Astrocyte (in vitro differentiated cells and primary cell): ENCODE data around the gene STK39. TPM values are rescaled to one million over a fixed set of nuclear protein-coding genes. Genes with fewer than 3 reads are reported as not detected.

ENCODE experiments used
- DNase-seq: peaks from one replicate; pipeline ENCODE4 v3.0.0-alpha.2; 2010; ENCODE audit warnings: low read depth
- FAIRE-seq: peaks from 2 replicates; lab custom pipeline; 2011; peaks lifted over from hg19 to GRCh38; lab: Jason Lieb, UNC
- H2AFZ ChIP-seq: 2 replicates; pipeline ENCODE4 v1.6.0; 2012; ENCODE audit warnings: low read depth, low read length, inconsistent platforms
- H3K27ac ChIP-seq: 2 replicates; pipeline ENCODE4 v1.5.1; 2011; ENCODE audit warnings: low read depth, low read length, inconsistent platforms
- H3K27me3 ChIP-seq: 2 replicates; pipeline ENCODE4 v1.6.0; 2011; ENCODE audit warnings: low read length, inconsistent platforms; ENCODE audit not compliant: insufficient read depth
- H3K36me3 ChIP-seq: 2 replicates; pipeline ENCODE4 v1.5.1; 2011; ENCODE audit warnings: low read length, inconsistent platforms; ENCODE audit not compliant: insufficient read depth
- H3K4me1 ChIP-seq: 2 replicates; pipeline ENCODE4 v1.5.1; 2011; ENCODE audit warnings: low read length, inconsistent platforms; ENCODE audit not compliant: insufficient read depth
- H3K4me2 ChIP-seq: 2 replicates; pipeline ENCODE4 v1.6.0; 2012; ENCODE audit warnings: low read length, inconsistent platforms
- H3K4me3 ChIP-seq: 2 replicates; pipeline ENCODE4 v1.5.1; 2011; ENCODE audit warnings: low read depth, mild to moderate bottlenecking, low read length, inconsistent platforms; ENCODE audit not compliant: insufficient read depth
- H3K79me2 ChIP-seq: 2 replicates; pipeline ENCODE4 v1.6.0; 2012; ENCODE audit warnings: mild to moderate bottlenecking, low read length, inconsistent platforms; ENCODE audit not compliant: insufficient read depth
- H3K9ac ChIP-seq: 2 replicates; pipeline ENCODE4 v1.6.0; 2012; ENCODE audit warnings: mild to moderate bottlenecking, low read length, inconsistent platforms
- H3K9me3 ChIP-seq: 2 replicates; pipeline ENCODE4 v1.5.1; 2012; ENCODE audit warnings: low read depth, mild to moderate bottlenecking, low read length, inconsistent platforms; ENCODE audit not compliant: insufficient read depth
- H4K20me1 ChIP-seq: 2 replicates; pipeline ENCODE4 v1.6.0; 2012; ENCODE audit warnings: low read length, inconsistent platforms; ENCODE audit not compliant: insufficient read depth
- H3K27ac Mint-ChIP-seq: one replicate; pipeline ENCODE4 v1.8.0; 2021; ENCODE audit warnings: mild to moderate bottlenecking, mixed read lengths; ENCODE audit not compliant: unreplicated experiment
- H3K27me3 Mint-ChIP-seq: one replicate; pipeline ENCODE4 v1.8.0; 2021; ENCODE audit warnings: low read depth, mixed read lengths; ENCODE audit not compliant: unreplicated experiment
- H3K36me3 Mint-ChIP-seq: one replicate; pipeline ENCODE4 v1.8.0; 2021; ENCODE audit warnings: low read depth, mixed read lengths; ENCODE audit not compliant: unreplicated experiment
- H3K4me1 Mint-ChIP-seq: one replicate; pipeline ENCODE4 v1.8.0; 2021; ENCODE audit warnings: low read depth, mixed read lengths; ENCODE audit not compliant: unreplicated experiment
- H3K4me3 Mint-ChIP-seq: one replicate; pipeline ENCODE4 v1.8.0; 2021; ENCODE audit warnings: mild to moderate bottlenecking, moderate library complexity, mixed read lengths; ENCODE audit not compliant: unreplicated experiment
- H3K9me3 Mint-ChIP-seq: one replicate; pipeline ENCODE4 v1.8.0; 2021; ENCODE audit warnings: mild to moderate bottlenecking, mixed read lengths; ENCODE audit not compliant: unreplicated experiment
- CTCF ChIP-seq: IDR thresholded peaks from 2 replicates; pipeline ENCODE4 v1.5.1; 2011; ENCODE audit warnings: low read depth, mild to moderate bottlenecking, inconsistent platforms, low read length, moderate library complexity; ENCODE audit not compliant: insufficient read depth
- EZH2 ChIP-seq: IDR thresholded peaks from 2 replicates; pipeline ENCODE4 v1.6.1; 2012; ENCODE audit warnings: mild to moderate bottlenecking, low read length, inconsistent platforms; ENCODE audit not compliant: insufficient read depth
- total RNA-seq: library from RNA; stranded (reverse); gene quantifications from 2 replicates; pipeline ENCODE4 v1.2.1, GENCODE V29; 2021

Gene STK39
- total RNA-seq, 1 donor from 2014 or later: 23.4 TPM

- Mint-ChIP-seq H3K36me3 (no peaks in the 10 kb centered on the region), H3K4me1 (peaks cover 19% of the 10 kb centered on the region), H3K27me3 (peaks cover 2% of the 10 kb centered on the region), H3K4me3 (no peak overlapping the region), H3K27ac (no peak overlapping the region), H3K9me3 (peaks cover 2% of the 10 kb centered on the region)
- TF ChIP-seq CTCF: no peak
- no peak for TF ChIP-seq EZH2
- H3K9me3 ChIP-seq: no peaks in the 10 kb centered on the region
- no peaks in the 10 kb centered on the region for H3K79me2 ChIP-seq
- H3K4me3 ChIP-seq: no peak overlapping the region
- H2AFZ ChIP-seq: no peak overlapping the region
- H3K27ac ChIP-seq: no peak overlapping the region
- no peaks in the 10 kb centered on the region for H3K27me3 ChIP-seq
- FAIRE-seq: no peak
- no peak for DNase-seq
- no peaks in the 10 kb centered on the region for H4K20me1 ChIP-seq
- no peaks in the 10 kb centered on the region for H3K36me3 ChIP-seq
- no peak overlapping the region for H3K4me2 ChIP-seq
- H3K9ac ChIP-seq: no peak overlapping the region
- H3K4me1 ChIP-seq: no peaks in the 10 kb centered on the region
Observed at GRCh38 chr2:167946441-167946841, 301.0 kb downstream of the STK39 start.

- H2AFZ ChIP-seq: no peak overlapping the region
Observed at GRCh38 chr2:167945660-167946368, 301.6 kb downstream of the STK39 start.

More at GRCh38 chr2:167945660-167946368, 301.6 kb downstream of the STK39 start:
- no peaks in the 10 kb centered on the region for H3K36me3 ChIP-seq
- H3K9me3 Mint-ChIP-seq: peaks cover 4% of the 10 kb centered on the region
- H3K4me1 ChIP-seq: no peaks in the 10 kb centered on the region
- no peak for FAIRE-seq
- peaks cover 19% of the 10 kb centered on the region for H3K4me1 Mint-ChIP-seq
- no peaks in the 10 kb centered on the region for H4K20me1 ChIP-seq
- no peaks in the 10 kb centered on the region for H3K79me2 ChIP-seq
- no peak overlapping the region for H3K27ac ChIP-seq
- no peak overlapping the region for H3K4me3 Mint-ChIP-seq
- DNase-seq: no peak
- H3K27me3 Mint-ChIP-seq: peaks cover 2% of the 10 kb centered on the region
- no peaks in the 10 kb centered on the region for H3K36me3 Mint-ChIP-seq
- TF ChIP-seq EZH2: no peak
- no peak for TF ChIP-seq CTCF
- H3K4me3 ChIP-seq: no peak overlapping the region
- no peaks in the 10 kb centered on the region for H3K9me3 ChIP-seq
- H3K27me3 ChIP-seq: no peaks in the 10 kb centered on the region
- H3K27ac Mint-ChIP-seq: no peak overlapping the region
- H3K9ac ChIP-seq: no peak overlapping the region
- H3K4me2 ChIP-seq: no peak overlapping the region
